MV-4-11 (cell line): ENCODE data around the gene SPATS2L.

ENCODE experiments used
- DNase-seq: peaks from one replicate; lab custom pipeline; 2025; lab: John Stamatoyannopoulos, UW

Gene SPATS2L

DNA sequence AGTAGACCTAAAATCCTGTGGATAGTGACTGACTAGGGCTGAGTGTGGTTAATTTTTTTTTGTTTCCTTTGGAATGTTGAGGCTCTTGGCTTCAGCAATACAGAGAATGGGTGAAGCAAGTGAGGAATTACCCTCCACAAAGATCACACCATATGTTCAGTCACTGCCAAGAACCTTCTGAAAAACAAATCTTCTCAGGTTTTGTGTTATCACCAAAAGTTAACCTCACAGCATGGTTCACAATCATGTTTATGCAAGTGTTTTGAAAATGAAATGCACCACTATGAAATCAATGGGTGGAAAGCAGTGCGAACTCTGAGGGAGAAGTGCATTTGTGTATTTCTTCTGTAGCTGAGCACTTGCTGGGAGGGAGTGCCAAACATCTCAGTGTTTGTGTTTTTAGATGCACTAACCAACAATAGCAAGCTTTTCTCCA is 44.4 kb downstream of the SPATS2L start:
- no peak for DNase-seq

DNA sequence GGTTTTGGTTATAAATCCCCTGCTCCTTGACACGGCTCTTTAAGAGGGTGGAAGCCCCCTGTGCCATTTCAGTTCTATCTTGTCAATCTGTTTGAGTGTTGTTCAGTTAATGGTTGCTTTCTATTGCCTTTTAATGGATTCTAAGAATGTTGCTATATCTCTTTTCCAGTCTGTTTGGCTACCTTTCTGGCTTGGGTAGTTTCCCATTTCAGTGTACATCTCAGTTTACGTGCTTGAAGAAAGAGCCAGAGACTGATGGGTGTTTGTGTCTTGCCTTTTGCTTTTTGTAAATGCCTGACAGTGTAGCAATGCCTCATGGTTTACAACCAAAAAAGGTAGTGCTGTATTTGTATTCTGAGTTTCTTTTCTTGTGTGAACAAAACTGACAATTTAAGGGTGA is 45.3 kb downstream of the SPATS2L start:
- DNase-seq, result no peak

DNA sequence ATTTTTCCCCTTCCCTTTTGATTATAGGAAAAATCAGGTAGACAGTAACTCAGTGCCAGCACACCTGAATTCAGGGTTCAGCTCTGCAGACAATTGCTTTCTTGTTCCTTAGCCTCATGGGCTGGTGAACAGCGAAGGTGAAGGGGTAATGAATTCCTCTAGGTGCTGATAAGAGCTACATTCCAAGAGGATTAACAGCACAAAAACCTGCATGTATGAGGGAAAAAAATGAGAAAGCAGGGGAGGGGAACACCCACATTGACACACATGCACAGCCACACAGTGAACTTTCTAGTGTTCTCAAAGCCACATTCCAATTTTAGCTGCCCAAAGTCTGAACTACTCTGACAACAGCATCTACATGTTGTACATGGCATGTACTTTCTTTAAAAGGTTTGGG is 46.1 kb downstream of the SPATS2L start:
- no peak for DNase-seq

DNA sequence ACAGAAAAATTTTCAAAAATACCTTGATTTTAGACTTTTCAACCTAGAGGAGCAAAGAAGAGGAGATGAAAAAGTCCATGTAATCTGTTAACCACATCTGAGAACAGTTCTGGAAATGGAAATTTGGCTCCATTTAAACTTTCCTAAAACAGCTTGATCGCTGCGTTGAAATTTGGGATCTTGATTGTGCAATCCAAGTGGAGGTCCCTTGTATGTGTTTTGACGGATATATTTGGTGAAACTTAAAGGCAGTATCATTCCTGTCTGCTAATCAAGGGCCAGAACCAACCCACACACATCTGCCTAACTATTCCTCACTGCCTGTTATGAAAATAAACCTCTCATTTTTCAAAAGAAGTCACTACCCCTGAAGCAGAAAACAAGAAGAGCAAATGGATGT is 46.6 kb downstream of the SPATS2L start:
- DNase-seq, result no peak

DNA sequence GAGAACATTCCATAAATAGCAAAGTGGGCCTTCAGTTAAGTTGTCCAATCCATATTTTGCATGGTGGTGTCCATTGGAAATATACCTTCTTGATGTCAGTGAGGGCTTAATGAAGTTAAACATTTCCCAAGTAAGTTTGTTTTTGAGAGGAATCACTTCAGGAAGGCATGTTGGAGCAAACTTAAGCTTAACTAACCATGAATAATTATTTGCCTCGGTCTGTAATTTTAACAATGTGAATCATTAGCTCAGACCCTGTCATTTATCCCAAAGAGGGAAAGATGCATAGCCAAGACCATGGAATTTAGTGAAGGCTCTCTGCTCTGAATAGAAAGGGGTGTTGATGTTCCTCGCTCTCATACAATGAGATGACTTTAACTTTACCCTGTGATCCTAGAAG is 47.4 kb downstream of the SPATS2L start:
- DNase-seq, result no peak

DNA sequence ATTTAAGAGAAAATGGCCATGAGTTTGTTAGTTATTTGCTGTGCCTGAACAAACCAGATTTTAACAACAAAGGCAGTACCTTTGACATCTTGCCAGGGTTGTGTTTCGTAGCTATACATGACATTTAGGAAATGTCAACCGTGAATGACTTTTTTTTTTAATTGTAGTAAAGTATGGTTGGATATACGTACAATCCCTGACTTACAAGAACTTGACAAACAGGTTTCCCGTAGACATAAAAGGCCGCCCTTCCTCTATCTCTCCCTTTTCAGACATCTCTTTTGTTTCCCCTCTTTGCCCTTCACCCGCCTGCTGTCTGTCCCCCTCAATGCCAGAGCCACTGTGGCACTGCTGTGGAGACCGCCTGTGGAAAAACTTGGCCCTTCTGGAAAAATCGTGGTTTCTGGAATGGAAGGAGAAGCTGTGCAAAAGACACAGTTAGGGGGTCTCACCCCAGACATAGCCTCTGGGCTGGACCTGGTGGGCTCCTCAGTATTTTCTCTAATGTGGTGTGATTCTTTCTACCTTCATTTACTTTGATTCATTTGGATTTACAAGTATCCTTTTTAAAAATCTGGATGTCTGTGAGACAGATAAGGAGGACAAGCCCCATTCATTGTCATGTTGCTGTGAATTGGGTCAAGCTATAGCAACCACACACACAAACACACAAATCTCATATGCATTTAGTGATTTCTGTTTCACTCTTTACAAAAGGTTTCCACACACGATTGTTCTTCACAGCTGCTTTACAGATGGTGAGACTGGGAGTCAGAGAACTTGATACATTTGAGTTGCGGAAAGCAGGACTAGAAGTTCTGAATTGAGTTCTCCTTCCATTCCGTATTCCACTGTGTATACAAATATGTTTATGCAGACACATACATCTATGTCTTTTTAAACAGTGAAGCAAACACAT is 48.6 kb downstream of the SPATS2L start:
- DNase-seq, result no peak

DNA sequence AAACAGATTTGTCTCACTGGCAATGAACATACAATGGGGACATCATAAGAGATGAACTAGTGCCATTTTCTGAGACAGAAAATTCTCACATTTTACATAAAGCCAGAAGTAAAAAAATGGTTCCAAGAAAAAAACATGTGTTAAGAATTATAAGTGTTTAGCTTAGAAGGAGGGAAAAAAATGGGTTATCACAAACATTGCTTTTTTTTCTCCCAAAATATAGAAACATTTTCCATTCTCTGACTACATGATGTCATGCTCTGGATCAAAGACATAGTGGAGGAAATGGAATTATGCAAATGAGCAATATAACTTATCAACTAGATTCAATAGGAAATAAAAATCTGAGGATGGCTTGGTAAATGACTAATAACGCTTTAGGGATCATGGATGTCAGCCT is 49.8 kb downstream of the SPATS2L start:
- DNase-seq, result no peak

DNA sequence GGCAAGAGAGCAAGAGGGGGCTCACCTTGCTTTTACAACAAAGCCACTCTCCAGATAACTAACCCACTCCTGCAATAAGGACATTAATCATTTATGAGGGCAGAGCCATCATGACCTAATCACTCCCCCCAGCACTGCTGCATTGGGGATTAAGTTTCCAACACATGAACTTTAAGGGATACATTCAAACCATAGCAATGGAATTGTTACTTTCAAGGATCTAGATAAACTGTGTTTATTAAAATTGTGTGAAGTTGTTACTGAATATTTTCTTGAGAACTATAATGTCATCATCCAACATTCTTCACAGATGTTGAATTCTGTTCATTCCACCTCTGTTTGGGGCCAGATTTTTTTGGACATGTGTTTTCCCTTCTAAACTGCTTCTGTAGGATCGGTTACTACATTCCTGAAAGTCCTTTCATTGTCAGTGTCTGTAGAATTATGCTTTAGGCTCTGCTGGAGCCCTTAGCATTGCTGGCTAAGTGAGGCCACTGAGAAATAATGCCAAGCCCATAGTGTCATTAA is 50.4 kb downstream of the SPATS2L start:
- DNase-seq, result no peak

DNA sequence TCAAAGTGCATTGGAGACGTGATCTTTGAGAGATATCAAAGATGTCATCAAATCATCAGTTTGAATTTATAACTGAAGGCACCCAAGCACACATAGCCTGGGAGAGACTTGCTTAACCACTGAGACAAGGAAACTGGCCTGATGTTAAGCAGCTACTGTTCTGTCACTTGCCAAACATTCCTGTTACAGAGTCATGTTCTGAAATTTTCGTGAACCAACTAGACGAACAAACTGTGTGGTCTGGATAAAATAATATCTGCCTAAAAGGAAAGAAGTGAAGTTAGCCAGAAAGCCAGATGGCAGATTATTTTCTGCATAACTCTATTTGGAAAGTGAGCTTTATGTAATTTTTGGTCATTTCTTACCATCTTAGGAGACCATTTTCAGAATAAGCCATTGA is 51.4 kb downstream of the SPATS2L start:
- DNase-seq, result no peak

DNA sequence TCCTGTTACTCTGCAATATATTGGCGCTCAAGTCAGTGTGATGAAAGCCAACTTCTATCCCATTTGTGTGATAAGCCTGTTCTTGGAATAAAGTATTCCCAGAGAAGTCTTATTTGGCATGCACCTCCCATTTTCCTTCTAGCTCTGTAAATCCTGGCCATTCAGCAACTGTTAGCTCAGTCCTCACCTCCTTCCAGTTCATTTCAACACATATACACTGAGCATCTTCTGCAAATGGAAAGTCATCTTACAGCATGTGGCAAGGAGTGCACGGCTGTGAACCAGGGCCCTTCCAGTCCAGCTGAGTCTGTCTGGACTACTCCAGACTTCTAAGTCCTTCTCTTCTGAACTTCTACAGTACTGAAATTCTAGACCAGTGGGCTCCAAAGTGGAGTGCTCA is 53.1 kb downstream of the SPATS2L start:
- DNase-seq, result no peak

DNA sequence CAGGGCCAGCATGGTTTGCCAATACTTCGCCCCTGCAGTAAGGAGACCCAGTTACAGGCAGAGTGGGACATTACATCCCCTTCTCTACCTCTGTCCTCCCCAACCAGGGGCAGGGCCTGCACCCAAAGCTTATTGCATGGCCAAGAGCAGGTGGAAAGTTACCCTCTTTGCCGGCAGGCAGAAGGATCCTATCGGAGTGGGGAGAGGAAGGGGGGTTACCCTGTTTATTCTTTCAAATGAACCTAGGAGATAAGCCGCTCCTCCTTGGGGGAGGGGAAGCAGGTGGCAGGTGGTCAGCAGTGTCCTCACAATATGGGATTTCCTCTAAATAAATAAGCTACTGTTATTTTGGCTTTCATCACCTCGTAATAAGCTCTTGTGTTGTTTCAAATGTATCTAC is 53.9 kb downstream of the SPATS2L start:
- no peak for DNase-seq

DNA sequence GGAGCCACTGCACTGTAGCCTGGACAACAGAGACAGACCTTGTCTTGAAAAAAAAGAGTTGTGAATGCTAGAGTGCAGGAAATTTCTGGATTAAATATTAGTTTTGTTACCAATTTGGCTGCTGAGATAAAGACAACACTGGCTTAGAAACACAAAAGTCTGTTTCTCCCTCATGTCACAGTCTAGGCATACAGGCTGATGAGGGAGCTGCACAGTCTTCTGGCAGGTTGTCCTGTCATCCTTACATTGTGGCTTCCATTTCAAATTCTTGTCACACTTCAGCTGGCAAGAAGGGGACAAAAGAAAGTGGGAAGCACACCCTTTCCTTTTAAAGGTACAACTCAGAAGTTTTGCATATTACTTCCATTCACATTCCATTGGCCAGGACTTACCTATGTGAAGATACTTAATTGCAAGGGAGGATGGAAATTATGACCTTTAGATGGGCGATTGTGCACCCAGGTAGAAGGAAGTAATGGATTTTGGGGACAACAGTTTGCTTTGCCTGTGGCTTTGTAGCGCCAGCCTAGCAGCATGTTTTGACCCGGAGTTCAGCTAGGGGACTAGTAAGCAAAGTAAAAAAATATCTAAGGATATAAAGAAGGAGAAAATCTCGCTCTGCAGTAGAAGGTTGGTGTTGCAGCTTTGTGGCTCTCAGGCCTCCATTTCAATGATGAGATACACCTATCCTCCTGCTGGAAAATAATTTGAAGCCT is 55.9 kb downstream of the SPATS2L start:
- DNase-seq, result no peak

DNA sequence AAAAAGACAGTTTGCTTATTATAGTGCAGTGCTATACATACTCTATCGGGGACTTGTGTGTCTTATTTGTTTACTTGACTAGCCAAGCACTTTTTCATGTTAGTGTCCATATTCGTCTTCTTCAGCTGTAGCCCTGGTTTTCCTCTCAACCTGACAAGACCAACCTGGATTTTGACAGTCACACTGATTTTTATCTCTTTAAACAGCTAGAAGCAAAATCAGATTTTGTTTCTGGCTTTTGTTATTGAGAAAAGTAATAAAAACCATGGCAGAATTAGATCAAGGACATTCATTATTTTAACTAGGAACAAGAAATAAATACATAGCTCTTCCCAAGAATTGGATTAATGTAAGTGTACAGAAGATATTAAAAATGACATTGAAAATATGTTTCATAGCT is 56.8 kb downstream of the SPATS2L start:
- no peak for DNase-seq

DNA sequence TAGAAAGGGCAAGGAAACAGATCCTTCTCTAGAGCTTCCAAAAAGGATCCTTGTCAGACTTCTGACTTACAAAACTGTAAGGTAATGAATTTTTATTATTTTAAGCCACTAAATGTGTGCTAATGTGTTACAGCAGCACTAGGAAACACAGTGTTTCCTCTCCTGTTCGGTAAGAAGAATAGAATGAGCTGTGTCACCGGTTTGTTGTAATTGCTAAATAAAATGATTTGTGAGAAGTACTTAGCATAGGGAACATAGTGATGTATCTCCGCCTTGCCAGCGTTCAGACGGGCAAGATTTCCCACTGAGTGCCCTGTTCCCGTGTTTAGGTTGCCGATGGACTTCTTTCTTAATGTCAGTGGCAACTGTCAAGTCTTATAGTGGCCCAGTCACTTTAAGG is 57.6 kb downstream of the SPATS2L start:
- no peak for DNase-seq

DNA sequence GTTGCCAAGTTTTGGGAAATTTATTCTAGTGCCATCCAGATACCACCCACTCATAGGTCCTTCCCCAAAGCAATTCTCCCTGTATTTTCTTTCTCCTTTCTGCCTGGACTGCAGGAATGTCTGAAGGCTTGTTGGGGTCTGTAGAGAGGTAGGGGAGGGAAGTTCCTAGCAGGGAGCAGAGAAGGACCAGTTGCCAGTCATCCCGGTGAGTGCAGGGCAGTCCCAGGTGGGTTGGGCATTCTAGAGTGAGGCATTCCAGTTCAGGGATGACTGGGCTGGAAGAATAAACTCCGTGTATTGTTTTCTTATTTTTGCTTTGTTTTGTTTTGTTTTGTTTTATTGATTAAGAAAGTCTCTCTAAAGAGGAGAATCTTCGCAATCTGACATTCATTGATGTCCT is 58.1 kb downstream of the SPATS2L start:
- no peak for DNase-seq

DNA sequence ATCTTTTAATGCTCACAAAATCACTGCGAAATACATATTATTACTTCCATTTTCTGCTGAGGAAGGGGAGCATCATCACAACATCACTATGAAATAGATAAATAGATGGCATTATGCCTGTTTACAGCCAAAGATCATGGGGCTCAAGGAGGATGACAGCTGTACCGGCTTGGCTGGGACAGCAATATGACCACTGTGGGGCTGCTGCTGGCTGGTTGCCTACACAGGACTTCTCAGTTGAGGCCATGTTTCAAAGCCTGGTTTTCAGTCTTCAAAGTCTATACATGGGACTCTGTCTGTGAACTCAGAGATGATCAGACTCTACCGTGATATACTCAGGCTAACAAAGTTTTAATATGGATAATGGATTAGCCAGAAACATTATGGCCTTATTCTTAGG is 58.7 kb downstream of the SPATS2L start:
- DNase-seq, result no peak

DNA sequence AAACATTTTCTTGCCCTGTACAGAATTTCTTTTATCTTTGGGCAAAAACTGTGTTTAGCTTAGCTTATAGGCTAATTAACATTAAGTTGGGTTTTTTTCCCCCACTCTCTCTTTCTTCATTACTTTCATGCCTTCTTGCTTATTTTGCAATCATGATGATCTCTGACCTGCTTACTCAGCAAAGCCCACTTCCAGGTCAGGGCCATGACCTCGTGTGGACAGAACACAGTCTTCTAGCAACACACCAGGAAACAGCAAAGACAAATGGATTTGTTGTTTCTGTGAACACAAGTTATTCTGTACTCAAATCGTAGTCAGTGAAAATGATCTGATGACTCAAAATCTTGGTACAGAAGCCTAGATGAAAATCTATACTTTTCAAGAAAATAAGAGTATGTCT is 60.7 kb downstream of the SPATS2L start:
- peak; percentile 53 for DNase-seq

DNA sequence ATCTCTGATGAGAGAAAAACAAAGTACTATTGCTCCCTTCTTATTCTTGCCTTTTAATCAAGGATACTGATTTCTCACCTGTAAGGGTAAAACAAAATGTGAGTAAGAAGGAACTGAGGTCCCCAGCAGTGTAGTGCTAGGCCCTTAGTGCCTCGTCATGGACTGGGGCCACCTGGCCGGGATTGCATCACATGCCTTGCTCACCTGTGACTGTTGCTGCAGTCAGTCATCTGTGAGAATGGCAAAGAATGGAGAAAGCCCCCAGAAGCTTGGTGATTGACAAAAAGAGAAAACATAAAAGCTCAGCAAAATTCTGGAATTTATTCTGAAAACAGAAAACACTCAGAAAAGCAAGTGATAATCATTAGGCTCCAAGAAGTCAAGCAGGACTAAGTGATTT is 63.4 kb downstream of the SPATS2L start:
- no peak for DNase-seq

DNA sequence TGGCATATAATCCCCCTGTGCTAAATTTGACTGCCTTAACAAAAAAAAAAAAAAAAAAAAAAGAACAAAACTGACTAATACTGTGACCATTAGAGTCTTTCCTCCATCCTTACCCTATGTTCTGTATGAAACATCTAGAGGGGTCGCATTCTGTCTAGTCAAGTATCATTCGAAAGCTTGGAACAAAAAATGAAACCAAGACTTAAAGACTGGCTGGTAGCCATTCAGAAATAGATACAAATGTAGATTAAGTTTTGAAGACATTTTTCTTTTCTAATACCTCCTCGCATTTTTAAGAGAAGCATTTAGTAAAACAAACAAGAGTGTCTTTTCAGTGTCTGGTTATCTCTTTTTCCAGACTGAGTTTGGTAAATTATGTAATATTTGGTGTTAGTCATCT is 66.7 kb downstream of the SPATS2L start:
- DNase-seq, result no peak

DNA sequence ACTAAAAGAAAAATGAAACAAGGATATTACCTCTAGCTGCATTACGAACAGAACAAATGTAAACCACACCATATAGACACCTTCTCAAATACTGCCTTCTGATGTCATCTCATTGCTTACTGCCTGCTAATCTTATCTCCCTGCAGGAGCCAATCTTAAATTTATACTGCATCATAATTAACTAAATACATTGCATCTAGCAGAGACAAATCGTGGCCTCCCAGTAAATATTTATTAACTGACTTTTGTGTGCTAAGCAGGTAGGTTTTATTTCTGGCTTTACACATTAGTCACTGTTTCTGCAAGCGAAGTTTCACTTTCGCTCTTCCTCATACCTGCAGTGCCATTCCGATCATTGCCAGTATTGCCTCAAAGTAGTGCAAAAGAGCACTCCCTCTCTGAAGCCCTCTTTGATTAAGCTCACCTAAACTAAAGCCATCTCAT is 67.5 kb downstream of the SPATS2L start:
- no peak for DNase-seq

DNA sequence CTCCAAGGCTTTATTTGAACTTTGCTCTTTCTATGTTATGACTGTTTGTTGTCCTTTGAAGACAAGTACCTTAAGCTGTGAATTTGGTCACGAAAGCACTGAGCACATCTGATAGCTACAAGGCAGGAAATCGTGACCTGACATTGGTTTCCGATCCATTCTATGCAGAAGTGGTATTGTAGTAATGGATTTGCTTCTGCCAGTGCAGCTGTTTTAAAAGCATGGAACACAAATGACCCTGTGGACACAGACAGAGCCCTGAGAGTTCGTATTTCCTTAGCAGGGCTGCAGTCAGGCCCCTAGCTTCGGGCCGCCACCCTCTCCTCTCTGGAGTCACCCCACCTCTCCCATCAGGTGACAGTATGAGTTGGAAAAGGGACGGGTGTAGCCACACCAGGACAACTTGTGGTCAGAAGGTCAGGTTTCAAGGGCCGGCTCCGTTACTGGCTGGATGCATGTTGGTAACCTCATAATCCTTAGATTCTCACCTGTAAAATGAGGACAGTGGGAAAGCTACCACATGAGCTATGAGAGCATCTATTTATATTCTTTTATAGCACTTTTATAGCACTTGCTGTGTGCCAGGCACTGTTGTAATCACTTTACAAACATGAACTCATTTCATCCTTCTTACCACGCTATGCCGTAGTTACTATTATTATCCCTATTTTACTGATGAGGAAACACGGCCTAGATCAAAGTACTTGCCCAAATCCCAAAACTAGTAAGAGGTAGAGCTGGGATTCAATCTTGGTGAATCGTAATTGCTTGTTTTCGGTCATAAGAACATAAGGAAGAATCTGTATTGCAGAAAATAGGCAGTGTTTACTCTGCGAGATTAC is 70.2 kb downstream of the SPATS2L start:
- DNase-seq, result no peak
